GM12865 (cell line): ENCODE measurements around the gene GUCD1.
"Not testable (repeated sequence)": the region's sequence is repeated elsewhere in the genome, so short reads cannot be mapped to it uniquely, and the experiment has no call there.

Experiments
- DNase-seq: peaks from one replicate; pipeline ENCODE4 v3.0.0; 2010; ENCODE audit warnings: low read depth
- H3K4me3 ChIP-seq: 2 replicates; pipeline ENCODE4 v1.5.1; 2011; ENCODE audit warnings: mild to moderate bottlenecking, low read depth, low read length, control low read depth
- CTCF ChIP-seq: IDR thresholded peaks from 2 replicates; pipeline ENCODE4 v1.5.1; 2011; ENCODE audit warnings: low read length, control low read depth, low read depth, inconsistent platforms; ENCODE audit not compliant: insufficient read depth; ENCODE audit errors: missing control alignments

The GUCD1 gene

GRCh38 chr22:24543185-24543601 is 11.7 kb downstream of the GUCD1 start:
- no peak for DNase-seq
- TF ChIP-seq CTCF, result no peak

GRCh38 chr22:24542641-24543040 is 12.3 kb downstream of the GUCD1 start:
- no peak for TF ChIP-seq CTCF
- no peak for DNase-seq
- H3K4me3 ChIP-seq, result no peak overlapping the region

More at GRCh38 chr22:24543185-24543601, 11.7 kb downstream of the GUCD1 start:
- H3K4me3 ChIP-seq, result no peak overlapping the region

- H3K4me3 ChIP-seq, result no peak overlapping the region
- TF ChIP-seq CTCF, result no peak
- DNase-seq, result no peak
Observed at GRCh38 chr22:24541681-24542515, 13.0 kb downstream of the GUCD1 start.

GRCh38 chr22:24540470-24540869 is 14.5 kb downstream of the GUCD1 start:
- DNase-seq, result no peak
- no peak overlapping the region for H3K4me3 ChIP-seq
- no peak for TF ChIP-seq CTCF

- DNase-seq, result no peak
- TF ChIP-seq CTCF, result no peak
- no peak overlapping the region for H3K4me3 ChIP-seq
Observed at GRCh38 chr22:24536089-24536488, 18.8 kb downstream of the GUCD1 start.

GRCh38 chr22:24535348-24535747 is 19.6 kb downstream of the GUCD1 start:
- no peak overlapping the region for H3K4me3 ChIP-seq
- TF ChIP-seq CTCF, result no peak
- DNase-seq, result no peak

- no peak overlapping the region for H3K4me3 ChIP-seq
- no peak for TF ChIP-seq CTCF
- no peak for DNase-seq
Observed at GRCh38 chr22:24532075-24532474, 22.9 kb downstream of the GUCD1 start.

- not testable (repeated sequence) for H3K4me3 ChIP-seq, DNase-seq
Observed at GRCh38 chr22:24530968-24531367, 24.0 kb downstream of the GUCD1 start.
